ENCODE data around the gene MAF.

Gene MAF

DNA sequence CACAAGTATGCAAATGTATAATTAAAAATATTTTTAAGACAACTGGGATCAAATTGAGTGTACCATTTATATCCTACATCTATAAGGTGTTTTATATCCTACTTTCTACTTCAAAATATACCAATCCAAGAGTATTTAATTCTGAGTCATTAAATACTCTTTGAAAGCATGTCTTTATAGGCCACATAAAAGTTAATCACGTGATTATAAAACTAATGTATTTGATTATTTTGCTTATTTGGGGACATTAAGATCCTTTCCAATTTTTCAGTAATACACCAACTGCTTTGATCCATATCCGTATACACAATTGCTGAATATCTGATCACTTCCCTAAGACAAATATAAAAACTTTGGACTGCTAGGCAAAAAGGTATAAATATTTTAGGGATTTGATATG, 26.6 kb upstream of the MAF start:
- TF ChIP-seq, protein P1, sequence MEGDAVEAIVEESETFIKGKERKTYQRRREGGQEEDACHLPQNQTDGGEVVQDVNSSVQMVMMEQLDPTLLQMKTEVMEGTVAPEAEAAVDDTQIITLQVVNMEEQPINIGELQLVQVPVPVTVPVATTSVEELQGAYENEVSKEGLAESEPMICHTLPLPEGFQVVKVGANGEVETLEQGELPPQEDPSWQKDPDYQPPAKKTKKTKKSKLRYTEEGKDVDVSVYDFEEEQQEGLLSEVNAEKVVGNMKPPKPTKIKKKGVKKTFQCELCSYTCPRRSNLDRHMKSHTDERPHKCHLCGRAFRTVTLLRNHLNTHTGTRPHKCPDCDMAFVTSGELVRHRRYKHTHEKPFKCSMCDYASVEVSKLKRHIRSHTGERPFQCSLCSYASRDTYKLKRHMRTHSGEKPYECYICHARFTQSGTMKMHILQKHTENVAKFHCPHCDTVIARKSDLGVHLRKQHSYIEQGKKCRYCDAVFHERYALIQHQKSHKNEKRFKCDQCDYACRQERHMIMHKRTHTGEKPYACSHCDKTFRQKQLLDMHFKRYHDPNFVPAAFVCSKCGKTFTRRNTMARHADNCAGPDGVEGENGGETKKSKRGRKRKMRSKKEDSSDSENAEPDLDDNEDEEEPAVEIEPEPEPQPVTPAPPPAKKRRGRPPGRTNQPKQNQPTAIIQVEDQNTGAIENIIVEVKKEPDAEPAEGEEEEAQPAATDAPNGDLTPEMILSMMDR (conservative IDR thresholded peaks at IDR 0.05) = no peak
- no peak overlapping the region for H3K27ac ChIP-seq

DNA sequence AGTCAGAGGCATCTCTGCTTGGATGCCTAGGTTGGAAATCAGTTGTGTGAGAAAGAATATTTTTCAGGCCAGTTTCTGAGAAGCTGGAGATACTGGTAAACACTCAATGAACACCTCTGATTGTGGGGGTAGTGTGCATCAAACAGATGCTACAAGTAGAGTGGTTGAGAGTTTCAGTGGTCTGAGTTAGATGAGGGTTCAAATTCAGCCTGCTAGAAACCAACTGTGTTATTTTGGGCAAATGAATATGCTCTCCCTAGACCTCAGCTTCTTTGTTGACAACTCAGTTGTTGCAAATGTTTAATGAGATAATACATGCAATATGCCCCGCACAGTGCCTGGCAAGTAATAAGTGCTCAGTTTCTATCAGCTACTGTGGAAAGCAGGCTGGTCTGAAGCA, 25.2 kb upstream of the MAF start:
- TF ChIP-seq, protein P1 (conservative IDR thresholded peaks at IDR 0.05) = no peak
- H3K27ac ChIP-seq = no peak overlapping the region

- TF ChIP-seq, protein P1 (conservative IDR thresholded peaks at IDR 0.05) = no peak
- no peak overlapping the region for H3K27ac ChIP-seq
Measured at GRCh38 chr16:79623824-79624223, 23.3 kb upstream of the MAF start.

DNA sequence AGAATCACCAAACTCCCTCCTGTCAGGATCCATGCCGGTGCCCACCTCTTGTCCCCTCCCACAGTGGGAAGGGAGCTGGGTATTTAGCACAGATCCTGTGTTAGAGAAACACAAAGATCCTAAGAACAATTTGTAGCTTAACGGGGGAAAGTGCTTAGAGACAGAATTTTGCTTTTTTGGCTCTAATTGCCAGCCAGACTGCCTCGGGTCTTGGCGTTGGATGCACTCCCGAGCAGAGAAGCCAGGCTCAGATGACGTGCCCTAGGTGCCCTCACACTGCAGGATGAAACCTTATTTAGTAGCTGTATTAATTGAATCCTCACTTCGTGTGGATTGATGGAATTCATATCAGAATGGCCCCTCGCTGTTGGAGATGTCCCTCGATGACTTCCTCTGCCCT, 22.5 kb upstream of the MAF start:
- TF ChIP-seq, protein P1 (conservative IDR thresholded peaks at IDR 0.05) = no peak
- H3K27ac ChIP-seq = no peak overlapping the region

DNA sequence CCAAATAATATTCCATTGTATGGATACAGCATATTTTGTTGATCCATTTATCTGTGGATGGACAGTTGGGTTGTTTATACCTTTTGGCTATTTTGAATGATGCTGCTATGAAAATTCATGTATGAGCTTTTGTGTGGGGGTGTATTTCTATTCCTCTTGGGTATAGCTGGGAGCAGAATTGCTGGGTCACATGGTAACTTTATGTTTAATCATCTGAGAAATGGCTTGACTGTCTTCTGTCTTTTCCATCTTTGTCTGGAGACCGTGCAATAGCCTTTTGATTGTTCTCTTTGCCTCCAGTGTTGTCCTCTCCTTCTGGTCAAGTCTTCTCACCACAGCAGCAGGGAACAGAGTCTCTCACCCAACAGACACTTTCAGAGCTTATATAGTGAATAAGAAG, 20.5 kb upstream of the MAF start:
- TF ChIP-seq, protein P1 (conservative IDR thresholded peaks at IDR 0.05) = no peak
- no peak overlapping the region for H3K27ac ChIP-seq

GRCh38 chr16:79618692-79619050, 18.1 kb upstream of the MAF start:
- TF ChIP-seq, protein P1 (conservative IDR thresholded peaks at IDR 0.05) = no peak
- H3K27ac ChIP-seq = no peak overlapping the region

- H3K27ac ChIP-seq = no peak overlapping the region
- TF ChIP-seq, protein P1 (conservative IDR thresholded peaks at IDR 0.05) = no peak
Measured at GRCh38 chr16:79618041-79618691, 17.6 kb upstream of the MAF start.

All from VCaP (cell line).